CD4-positive, alpha-beta T cell treated with Interleukin-6 at 100 ng/mL for 8 hours (primary cell): ENCODE results near the gene PHETA1.

Experiments used
- DNase-seq: peaks from one replicate; pipeline ENCODE4 v3.0.0-alpha.2; 2020; ENCODE audit warnings: mixed read lengths, low spot score

The PHETA1 gene

GRCh38 chr12:111322336-111323250 is 46.3 kb downstream of the PHETA1 start:
- DNase-seq = no peak

GRCh38 chr12:111321317-111321716 is 47.6 kb downstream of the PHETA1 start:
- DNase-seq = no peak

- DNase-seq = no peak
These were observed 48.4 kb downstream of the PHETA1 start for GRCh38 chr12:111320258-111321050.

- DNase-seq = no peak
These were observed 49.2 kb downstream of the PHETA1 start for GRCh38 chr12:111319600-111320257.

GRCh38 chr12:111318450-111318849 is 50.4 kb downstream of the PHETA1 start:
- no peak for DNase-seq

GRCh38 chr12:111316671-111317070 is 52.2 kb downstream of the PHETA1 start:
- DNase-seq = no peak

GRCh38 chr12:111314953-111315539 is 53.8 kb downstream of the PHETA1 start:
- no peak for DNase-seq

GRCh38 chr12:111313833-111314259 is 55.0 kb downstream of the PHETA1 start:
- DNase-seq = peak; percentile 66

GRCh38 chr12:111312708-111313107 is 56.2 kb downstream of the PHETA1 start:
- no peak for DNase-seq

GRCh38 chr12:111312016-111312415 is 56.9 kb downstream of the PHETA1 start:
- DNase-seq = no peak

- DNase-seq = no peak
These were observed 57.9 kb downstream of the PHETA1 start for GRCh38 chr12:111311011-111311410.
